ENCODE results near the gene MAP7.

The MAP7 gene

DNA sequence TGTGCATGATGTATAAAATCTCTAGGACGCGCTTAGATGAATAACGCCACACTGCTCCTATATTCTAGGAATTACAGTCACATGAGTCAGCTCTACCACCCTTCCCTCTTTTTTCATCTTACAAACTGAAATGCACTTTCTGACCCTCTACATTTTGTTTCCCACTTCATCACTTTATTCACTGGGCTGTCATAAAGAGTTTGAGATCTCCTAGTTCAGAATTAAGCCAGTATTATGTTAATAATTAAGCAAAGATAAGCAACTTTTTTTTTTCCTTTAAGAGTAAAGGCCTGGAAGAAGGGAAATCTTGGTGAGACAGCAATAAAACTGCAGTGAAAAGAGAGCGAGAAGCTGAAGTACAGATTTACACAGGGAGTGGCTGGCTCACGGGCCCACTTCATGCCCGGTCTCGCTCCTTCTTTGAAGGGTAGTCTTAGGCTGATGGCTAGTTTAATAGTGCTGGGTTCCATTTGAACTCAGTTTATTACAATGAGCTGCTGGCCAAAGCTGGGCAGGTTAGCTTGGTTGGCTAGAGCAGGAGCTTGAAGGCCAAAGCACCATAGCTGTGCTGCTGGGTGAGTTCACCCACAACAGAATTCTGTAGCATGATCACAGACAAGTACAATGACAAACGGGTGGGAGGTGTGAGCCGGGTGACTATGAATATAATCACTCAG lies 110.6 kb downstream of the MAP7 start:
- H3K27ac ChIP-seq (ENCODE audit: low read depth, low read length): no peak overlapping the region
- no peak overlapping the region for H3K4me2 ChIP-seq (ENCODE audit: low read length)
- H3K9me3 ChIP-seq (ENCODE audit: control insufficient read depth, insufficient read depth, low read length): no peaks in the 10 kb centered on the region
- H4K20me1 ChIP-seq (ENCODE audit: control insufficient read depth, insufficient read depth, low read depth, low read length): no peaks in the 10 kb centered on the region
- H3K4me1 ChIP-seq (ENCODE audit: control insufficient read depth, low read length): no peaks in the 10 kb centered on the region
- no peaks in the 10 kb centered on the region for H3K27me3 ChIP-seq (ENCODE audit: control insufficient read depth, low read length)
- TF ChIP-seq, protein P1, sequence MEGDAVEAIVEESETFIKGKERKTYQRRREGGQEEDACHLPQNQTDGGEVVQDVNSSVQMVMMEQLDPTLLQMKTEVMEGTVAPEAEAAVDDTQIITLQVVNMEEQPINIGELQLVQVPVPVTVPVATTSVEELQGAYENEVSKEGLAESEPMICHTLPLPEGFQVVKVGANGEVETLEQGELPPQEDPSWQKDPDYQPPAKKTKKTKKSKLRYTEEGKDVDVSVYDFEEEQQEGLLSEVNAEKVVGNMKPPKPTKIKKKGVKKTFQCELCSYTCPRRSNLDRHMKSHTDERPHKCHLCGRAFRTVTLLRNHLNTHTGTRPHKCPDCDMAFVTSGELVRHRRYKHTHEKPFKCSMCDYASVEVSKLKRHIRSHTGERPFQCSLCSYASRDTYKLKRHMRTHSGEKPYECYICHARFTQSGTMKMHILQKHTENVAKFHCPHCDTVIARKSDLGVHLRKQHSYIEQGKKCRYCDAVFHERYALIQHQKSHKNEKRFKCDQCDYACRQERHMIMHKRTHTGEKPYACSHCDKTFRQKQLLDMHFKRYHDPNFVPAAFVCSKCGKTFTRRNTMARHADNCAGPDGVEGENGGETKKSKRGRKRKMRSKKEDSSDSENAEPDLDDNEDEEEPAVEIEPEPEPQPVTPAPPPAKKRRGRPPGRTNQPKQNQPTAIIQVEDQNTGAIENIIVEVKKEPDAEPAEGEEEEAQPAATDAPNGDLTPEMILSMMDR (IDR thresholded peaks at IDR 0.05; ENCODE audit: low read depth, low read length, poor library complexity, severe bottlenecking): no peak
- no peak for TF ChIP-seq EZH2phosphoT487 (IDR thresholded peaks at IDR 0.05; ENCODE audit: borderline replicate concordance, low read length)
- H3K9me2 ChIP-seq (replicated peaks; ENCODE audit: control insufficient read depth, low read length): no peaks in the 10 kb centered on the region
- H3F3A ChIP-seq (ENCODE audit: control insufficient read depth, insufficient read depth): no peaks in the 10 kb centered on the region
- H3K79me2 ChIP-seq (ENCODE audit: control insufficient read depth, low read length): no peaks in the 10 kb centered on the region
- H3K4me3 ChIP-seq (ENCODE audit: low read length): no peak overlapping the region
- no peaks in the 10 kb centered on the region for H3K36me3 ChIP-seq (ENCODE audit: control insufficient read depth, low read length)

DNA sequence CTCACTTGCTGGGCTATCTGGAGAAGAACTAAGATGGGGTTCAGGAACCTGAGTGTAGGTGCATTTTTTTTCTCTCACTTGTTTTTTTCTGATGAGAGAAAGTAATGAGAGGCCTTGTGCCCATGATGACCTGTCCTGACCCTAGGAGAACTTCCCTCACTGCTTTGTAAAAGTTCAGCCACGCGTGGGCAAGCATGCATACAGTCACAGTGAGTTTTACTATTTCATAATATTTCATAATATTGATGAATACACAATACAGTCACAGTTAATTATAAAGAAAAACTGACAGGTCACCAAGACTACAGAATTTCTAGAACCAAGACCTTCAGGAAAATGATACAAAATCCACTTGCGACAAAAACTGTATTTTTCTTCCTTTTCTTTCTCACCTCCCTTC lies 111.8 kb downstream of the MAP7 start:
- no peak overlapping the region for H3K4me2 ChIP-seq (ENCODE audit: low read length)
- H3F3A ChIP-seq (ENCODE audit: control insufficient read depth, insufficient read depth): no peaks in the 10 kb centered on the region
- no peaks in the 10 kb centered on the region for H3K9me3 ChIP-seq (ENCODE audit: control insufficient read depth, insufficient read depth, low read length)
- no peak overlapping the region for H3K4me3 ChIP-seq (ENCODE audit: low read length)
- no peaks in the 10 kb centered on the region for H3K9me2 ChIP-seq (replicated peaks; ENCODE audit: control insufficient read depth, low read length)
- TF ChIP-seq, protein P1 (IDR thresholded peaks at IDR 0.05; ENCODE audit: low read depth, low read length, poor library complexity, severe bottlenecking): no peak
- TF ChIP-seq EZH2phosphoT487 (IDR thresholded peaks at IDR 0.05; ENCODE audit: borderline replicate concordance, low read length): no peak
- H3K27me3 ChIP-seq (ENCODE audit: control insufficient read depth, low read length): no peaks in the 10 kb centered on the region
- no peaks in the 10 kb centered on the region for H4K20me1 ChIP-seq (ENCODE audit: control insufficient read depth, insufficient read depth, low read depth, low read length)
- H3K79me2 ChIP-seq (ENCODE audit: control insufficient read depth, low read length): no peaks in the 10 kb centered on the region
- H3K36me3 ChIP-seq (ENCODE audit: control insufficient read depth, low read length): no peaks in the 10 kb centered on the region
- H3K4me1 ChIP-seq (ENCODE audit: control insufficient read depth, low read length): no peaks in the 10 kb centered on the region
- no peak overlapping the region for H3K27ac ChIP-seq (ENCODE audit: low read depth, low read length)

DNA sequence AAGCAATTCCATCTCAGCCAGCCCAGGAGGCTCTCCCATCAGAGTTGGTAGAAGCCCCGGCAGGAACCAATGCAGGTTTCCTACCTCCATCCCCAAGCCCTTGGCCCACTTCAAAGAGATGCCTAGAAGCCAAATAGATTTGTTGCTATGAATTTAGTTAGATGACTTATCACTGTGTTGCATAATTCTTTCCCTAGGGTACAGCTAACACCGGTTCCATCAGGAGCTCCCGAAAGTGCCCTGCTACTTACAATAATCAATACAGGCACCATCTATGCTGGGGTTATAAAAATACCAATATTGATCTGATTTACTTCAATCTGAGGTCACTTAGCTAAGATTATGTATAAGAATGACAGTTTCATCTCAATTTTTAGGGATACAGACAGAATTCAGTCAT lies 113.0 kb downstream of the MAP7 start:
- no peaks in the 10 kb centered on the region for H3K36me3 ChIP-seq (ENCODE audit: control insufficient read depth, low read length)
- no peaks in the 10 kb centered on the region for H3K9me3 ChIP-seq (ENCODE audit: control insufficient read depth, insufficient read depth, low read length)
- no peaks in the 10 kb centered on the region for H3K4me1 ChIP-seq (ENCODE audit: control insufficient read depth, low read length)
- H3K79me2 ChIP-seq (ENCODE audit: control insufficient read depth, low read length): no peaks in the 10 kb centered on the region
- no peaks in the 10 kb centered on the region for H3F3A ChIP-seq (ENCODE audit: control insufficient read depth, insufficient read depth)
- H3K4me2 ChIP-seq (ENCODE audit: low read length): no peak overlapping the region
- TF ChIP-seq, protein P1 (IDR thresholded peaks at IDR 0.05; ENCODE audit: low read depth, low read length, poor library complexity, severe bottlenecking): no peak
- no peak for TF ChIP-seq EZH2phosphoT487 (IDR thresholded peaks at IDR 0.05; ENCODE audit: borderline replicate concordance, low read length)
- no peaks in the 10 kb centered on the region for H4K20me1 ChIP-seq (ENCODE audit: control insufficient read depth, insufficient read depth, low read depth, low read length)
- no peaks in the 10 kb centered on the region for H3K27me3 ChIP-seq (ENCODE audit: control insufficient read depth, low read length)
- H3K9me2 ChIP-seq (replicated peaks; ENCODE audit: control insufficient read depth, low read length): no peaks in the 10 kb centered on the region
- H3K27ac ChIP-seq (ENCODE audit: low read depth, low read length): no peak overlapping the region
- no peak overlapping the region for H3K4me3 ChIP-seq (ENCODE audit: low read length)

All from DOHH2 (cell line).